SK-N-MC (cell line): ENCODE measurements around the gene GGNBP2.

Experiments
- EZH2 ChIP-seq: fragments of 200-600 bp; sonication (generic); IDR thresholded peaks from one replicate; pipeline ENCODE4 v1.6.1; 2017; ENCODE audit warnings: antibody characterized with exemption
- FOXP2 ChIP-seq: optimal IDR thresholded peaks from 2 replicates; pipeline ENCODE3; 2011; ENCODE audit warnings: mild to moderate bottlenecking, moderate library complexity; ENCODE audit not compliant: insufficient read depth; ENCODE audit errors: extremely low read length, control extremely low read depth
- POLR2AphosphoS5 ChIP-seq: IDR thresholded peaks from 2 replicates; pipeline ENCODE4 v1.6.1; 2012; ENCODE audit warnings: mild to moderate bottlenecking, low read depth, low read length, borderline replicate concordance

- no peak for TF ChIP-seq EZH2
- no peak for TF ChIP-seq POLR2AphosphoS5
- no peak for TF ChIP-seq FOXP2
Observed at GRCh38 chr17:36501351-36501750, 43.4 kb upstream of the GGNBP2 start.
